ENCODE results near the gene MED27.
A peak's percentile ranks its signal among the peaks of the same experiment; 100 is the strongest.
"Not testable (repeated sequence)": the region's sequence is repeated elsewhere in the genome, so short reads cannot be mapped to it uniquely, and the experiment has no call there.

Gene MED27

GRCh38 chr9:131963072-131964030 is 116.3 kb downstream of the MED27 start:
- DNase-seq (ENCODE audit: low spot score): no peak

GRCh38 chr9:131961496-131961880 is 118.2 kb downstream of the MED27 start:
- no peak for DNase-seq (ENCODE audit: low spot score)

GRCh38 chr9:131960851-131961495 is 118.7 kb downstream of the MED27 start:
- DNase-seq (ENCODE audit: low spot score): no peak

- no peak for DNase-seq (ENCODE audit: low spot score)
These were observed 119.4 kb downstream of the MED27 start for GRCh38 chr9:131960311-131960710.

- DNase-seq (ENCODE audit: low spot score): no peak
These were observed 119.8 kb downstream of the MED27 start for GRCh38 chr9:131959887-131960286.

- no peak for DNase-seq (ENCODE audit: low spot score)
These were observed 120.6 kb downstream of the MED27 start for GRCh38 chr9:131959056-131959455.

- DNase-seq (ENCODE audit: low spot score): no peak
These were observed 125.4 kb downstream of the MED27 start for GRCh38 chr9:131954299-131954698.

- DNase-seq (ENCODE audit: low spot score): peak; percentile 67
These were observed 127.8 kb downstream of the MED27 start for GRCh38 chr9:131951905-131952304.

- DNase-seq (ENCODE audit: low spot score): no peak
These were observed 128.5 kb downstream of the MED27 start for GRCh38 chr9:131951155-131951554.

- no peak for DNase-seq (ENCODE audit: low spot score)
These were observed 129.2 kb downstream of the MED27 start for GRCh38 chr9:131950487-131950886.

GRCh38 chr9:131946180-131946579 is 133.5 kb downstream of the MED27 start:
- no peak for DNase-seq (ENCODE audit: low spot score)

- DNase-seq (ENCODE audit: low spot score): no peak
These were observed 136.3 kb downstream of the MED27 start for GRCh38 chr9:131943351-131943841.

GRCh38 chr9:131942146-131942720 is 137.4 kb downstream of the MED27 start:
- DNase-seq (ENCODE audit: low spot score): no peak

GRCh38 chr9:131937451-131937850 is 142.2 kb downstream of the MED27 start:
- no peak for DNase-seq (ENCODE audit: low spot score)

GRCh38 chr9:131936929-131937328 is 142.7 kb downstream of the MED27 start:
- DNase-seq (ENCODE audit: low spot score): no peak

- no peak for DNase-seq (ENCODE audit: low spot score)
These were observed 145.0 kb downstream of the MED27 start for GRCh38 chr9:131934673-131935072.

GRCh38 chr9:131927091-131927490 is 152.6 kb downstream of the MED27 start:
- no peak for DNase-seq (ENCODE audit: low spot score)

- DNase-seq (ENCODE audit: low spot score): no peak
These were observed 153.2 kb downstream of the MED27 start for GRCh38 chr9:131926360-131926922.

GRCh38 chr9:131925677-131926177 is 153.9 kb downstream of the MED27 start:
- no peak for DNase-seq (ENCODE audit: low spot score)

- no peak for DNase-seq (ENCODE audit: low spot score)
These were observed 155.9 kb downstream of the MED27 start for GRCh38 chr9:131923766-131924165.

GRCh38 chr9:131923132-131923671 is 156.5 kb downstream of the MED27 start:
- DNase-seq (ENCODE audit: low spot score): no peak

GRCh38 chr9:131921635-131922034 is 158.0 kb downstream of the MED27 start:
- DNase-seq (ENCODE audit: low spot score): not testable (repeated sequence)

Data from AG08395 (cell line).